Kidney epithelial cell (primary cell): Measurements from ENCODE around the gene NCR2. TPM values are rescaled to one million over a fixed set of nuclear protein-coding genes. Genes with fewer than 3 reads are reported as not detected.
A peak's percentile ranks its signal among the peaks of the same experiment; 100 is the strongest.
"Not testable (repeated sequence)": the region's sequence is repeated elsewhere in the genome, so short reads cannot be mapped to it uniquely, and the experiment has no call there.

ENCODE experiments used
- DNase-seq: peaks from one replicate; pipeline ENCODE4 v3.0.0-alpha.2; 2010; ENCODE audit warnings: low read depth
- H3K27me3 ChIP-seq: 2 replicates; pipeline ENCODE4 v1.6.0; 2011; ENCODE audit warnings: low read length; ENCODE audit not compliant: control insufficient read depth, insufficient read depth
- H3K36me3 ChIP-seq: 2 replicates; pipeline ENCODE4 v1.5.1; 2011; ENCODE audit warnings: low read length; ENCODE audit not compliant: control insufficient read depth, insufficient read depth
- H3K4me3 ChIP-seq: 2 replicates; pipeline ENCODE4 v1.5.1; 2011; ENCODE audit warnings: low read depth, mild to moderate bottlenecking, control low read depth, low read length
- total RNA-seq: library from RNA; depleted of rRNA; stranded (reverse); fragments of >200 nt; gene quantifications from 2 replicates; pipeline ENCODE4 v1.2.3, GENCODE V29; 2015
- TF ChIP-seq, protein P1 (sequence below): IDR thresholded peaks from 2 replicates; pipeline ENCODE4 v1.5.1; 2011; ENCODE audit warnings: mild to moderate bottlenecking, moderate library complexity, low read length, control low read depth, inconsistent platforms; ENCODE audit not compliant: insufficient read depth, poor library complexity, severe bottlenecking

NCR2 gene
- total RNA-seq, 1 donor from 2014 or later, result not detected

DNA sequence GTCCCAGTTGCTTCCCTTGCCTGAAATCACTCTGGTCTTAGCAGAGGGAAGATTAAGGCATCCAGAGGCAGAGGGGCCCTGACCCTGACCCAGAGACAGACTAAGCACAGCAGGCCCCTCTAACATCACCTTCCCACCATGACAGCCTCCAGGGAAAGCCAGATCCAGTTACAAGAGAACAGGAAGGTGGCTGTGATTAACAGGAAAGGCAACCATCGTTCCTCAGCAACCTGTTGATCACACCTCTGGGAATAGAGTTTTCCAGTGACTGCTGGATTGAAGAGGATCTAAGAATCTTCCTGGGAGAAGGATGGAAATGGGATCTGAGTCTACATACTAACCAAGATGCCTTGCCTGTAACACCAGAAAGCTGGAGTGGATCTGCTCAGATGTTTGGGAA, 43.7 kb upstream of the NCR2 start:
- TF ChIP-seq, protein P1, sequence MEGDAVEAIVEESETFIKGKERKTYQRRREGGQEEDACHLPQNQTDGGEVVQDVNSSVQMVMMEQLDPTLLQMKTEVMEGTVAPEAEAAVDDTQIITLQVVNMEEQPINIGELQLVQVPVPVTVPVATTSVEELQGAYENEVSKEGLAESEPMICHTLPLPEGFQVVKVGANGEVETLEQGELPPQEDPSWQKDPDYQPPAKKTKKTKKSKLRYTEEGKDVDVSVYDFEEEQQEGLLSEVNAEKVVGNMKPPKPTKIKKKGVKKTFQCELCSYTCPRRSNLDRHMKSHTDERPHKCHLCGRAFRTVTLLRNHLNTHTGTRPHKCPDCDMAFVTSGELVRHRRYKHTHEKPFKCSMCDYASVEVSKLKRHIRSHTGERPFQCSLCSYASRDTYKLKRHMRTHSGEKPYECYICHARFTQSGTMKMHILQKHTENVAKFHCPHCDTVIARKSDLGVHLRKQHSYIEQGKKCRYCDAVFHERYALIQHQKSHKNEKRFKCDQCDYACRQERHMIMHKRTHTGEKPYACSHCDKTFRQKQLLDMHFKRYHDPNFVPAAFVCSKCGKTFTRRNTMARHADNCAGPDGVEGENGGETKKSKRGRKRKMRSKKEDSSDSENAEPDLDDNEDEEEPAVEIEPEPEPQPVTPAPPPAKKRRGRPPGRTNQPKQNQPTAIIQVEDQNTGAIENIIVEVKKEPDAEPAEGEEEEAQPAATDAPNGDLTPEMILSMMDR, result no peak
- Histone ChIP-seq H3K36me3 (no peaks in the 10 kb centered on the region), H3K4me3 (no peak overlapping the region), H3K27me3 (peaks cover 3% of the 10 kb centered on the region)
- DNase-seq, result no peak

- H3K36me3 ChIP-seq, result no peaks in the 10 kb centered on the region
- no peak for DNase-seq
- no peak overlapping the region for H3K4me3 ChIP-seq
- TF ChIP-seq, protein P1, result no peak
- peaks cover 3% of the 10 kb centered on the region for H3K27me3 ChIP-seq
Observed at GRCh38 chr6:41294214-41294872, 41.1 kb upstream of the NCR2 start.

DNA sequence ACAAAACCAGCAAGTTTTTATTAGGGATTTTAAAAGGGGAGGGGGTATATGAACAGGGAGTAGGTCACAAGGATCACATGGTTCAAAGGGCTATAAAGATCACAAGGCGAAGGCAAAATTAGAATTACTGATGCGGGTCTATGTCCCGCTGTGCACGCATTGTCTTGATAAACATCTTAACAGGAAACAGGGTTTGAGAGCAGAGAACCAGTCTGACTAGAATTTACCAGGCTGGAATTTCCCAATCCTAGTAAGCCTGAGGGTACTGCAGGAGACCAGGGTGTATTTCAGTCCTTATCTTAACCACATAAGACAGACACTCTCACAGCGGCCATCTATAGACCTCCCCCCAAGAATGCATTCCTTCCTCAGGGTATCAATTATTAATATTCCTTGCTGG, 38.2 kb upstream of the NCR2 start:
- not testable (repeated sequence) for H3K27me3 ChIP-seq, H3K36me3 ChIP-seq, H3K4me3 ChIP-seq, DNase-seq

DNA sequence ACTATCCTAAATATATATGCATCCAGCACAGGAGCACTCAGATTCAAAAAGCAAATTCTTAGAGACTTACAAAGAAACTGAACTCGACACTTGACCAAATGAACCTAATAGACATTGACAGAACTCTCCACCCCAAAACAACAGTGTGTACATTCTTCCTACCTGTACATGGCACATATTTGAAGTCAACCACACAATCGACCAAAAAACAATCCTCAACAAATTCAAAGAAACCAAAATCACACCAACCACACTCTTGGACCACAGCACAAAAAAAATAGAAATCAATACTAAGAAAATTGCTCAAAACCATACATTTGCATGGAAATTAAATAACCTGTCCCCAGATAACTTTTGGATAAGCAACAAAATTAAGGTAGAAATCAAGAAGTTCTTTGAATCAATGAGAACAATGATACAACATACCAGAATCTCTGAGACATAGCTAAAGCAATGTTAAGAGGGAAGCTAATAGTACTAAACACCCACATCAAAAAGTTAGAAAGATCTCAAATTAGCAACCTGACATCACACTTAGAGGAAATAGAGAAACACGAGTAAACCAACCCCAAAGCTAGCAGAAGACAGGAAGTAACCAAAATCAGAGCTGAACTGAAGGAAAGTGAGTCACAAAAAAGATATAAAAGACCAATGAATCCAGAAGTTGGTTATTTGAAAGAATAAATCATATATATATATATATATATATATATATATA, 36.5 kb upstream of the NCR2 start:
- peaks cover 3% of the 10 kb centered on the region for H3K27me3 ChIP-seq
- no peak for DNase-seq
- H3K4me3 ChIP-seq, result no peak overlapping the region
- TF ChIP-seq, protein P1, result no peak
- no peaks in the 10 kb centered on the region for H3K36me3 ChIP-seq

GRCh38 chr6:41302638-41303037, 32.8 kb upstream of the NCR2 start:
- TF ChIP-seq, protein P1, result no peak
- no peaks in the 10 kb centered on the region for H3K36me3 ChIP-seq
- H3K4me3 ChIP-seq, result no peak overlapping the region
- DNase-seq, result no peak
- no peaks in the 10 kb centered on the region for H3K27me3 ChIP-seq

GRCh38 chr6:41306187-41306854, 29.1 kb upstream of the NCR2 start:
- Histone ChIP-seq H3K27me3 (no peaks in the 10 kb centered on the region), H3K4me3 (no peak overlapping the region), H3K36me3 (no peaks in the 10 kb centered on the region)
- no peak for DNase-seq
- TF ChIP-seq, protein P1, result peak; percentile 61
